ENCODE data around the gene PTBP3.

PTBP3 gene

GRCh38 chr9:112168197-112168596 lies 165.2 kb downstream of the PTBP3 start:
- Histone ChIP-seq H3K4me3 (ENCODE audit: low read depth in 1 of 5, low read length in 5 of 5) (no peak overlapping the region), H3K27ac (ENCODE audit: low read depth, low read length) (no peak overlapping the region), H3K9me3 (ENCODE audit: control insufficient read depth in 5 of 5, low read length in 5 of 5) (no peaks in the 10 kb centered on the region), H3K36me3 (ENCODE audit: control insufficient read depth in 5 of 5, insufficient read depth in 5 of 5, low read length in 5 of 5) (no peaks in the 10 kb centered on the region), H3K4me1 (ENCODE audit: control insufficient read depth in 5 of 5, insufficient read depth in 5 of 5, low read length in 5 of 5) (peaks cover 2 to 24% (median 18%) of the 10 kb centered on the region in 5 donors), H3K9ac (ENCODE audit: low read length in 5 of 5) (no peak overlapping the region), H3K27me3 (ENCODE audit: control insufficient read depth in 5 of 5, insufficient read depth in 4 of 5, low read length in 5 of 5) (no peaks in the 10 kb centered on the region)

Measured in subcutaneous abdominal adipose tissue (tissue), 5 donors.